HG02981 (cell line): Measurements from ENCODE around the gene IFT122.

ENCODE experiments used
- ATAC-seq: cut with Tn5 transposase; IDR thresholded peaks from one replicate; pipeline ENCODE4 v1.9.1; 2021; ENCODE audit warnings: mild to moderate bottlenecking, moderate library complexity; ENCODE audit not compliant: unreplicated experiment

Gene IFT122

DNA sequence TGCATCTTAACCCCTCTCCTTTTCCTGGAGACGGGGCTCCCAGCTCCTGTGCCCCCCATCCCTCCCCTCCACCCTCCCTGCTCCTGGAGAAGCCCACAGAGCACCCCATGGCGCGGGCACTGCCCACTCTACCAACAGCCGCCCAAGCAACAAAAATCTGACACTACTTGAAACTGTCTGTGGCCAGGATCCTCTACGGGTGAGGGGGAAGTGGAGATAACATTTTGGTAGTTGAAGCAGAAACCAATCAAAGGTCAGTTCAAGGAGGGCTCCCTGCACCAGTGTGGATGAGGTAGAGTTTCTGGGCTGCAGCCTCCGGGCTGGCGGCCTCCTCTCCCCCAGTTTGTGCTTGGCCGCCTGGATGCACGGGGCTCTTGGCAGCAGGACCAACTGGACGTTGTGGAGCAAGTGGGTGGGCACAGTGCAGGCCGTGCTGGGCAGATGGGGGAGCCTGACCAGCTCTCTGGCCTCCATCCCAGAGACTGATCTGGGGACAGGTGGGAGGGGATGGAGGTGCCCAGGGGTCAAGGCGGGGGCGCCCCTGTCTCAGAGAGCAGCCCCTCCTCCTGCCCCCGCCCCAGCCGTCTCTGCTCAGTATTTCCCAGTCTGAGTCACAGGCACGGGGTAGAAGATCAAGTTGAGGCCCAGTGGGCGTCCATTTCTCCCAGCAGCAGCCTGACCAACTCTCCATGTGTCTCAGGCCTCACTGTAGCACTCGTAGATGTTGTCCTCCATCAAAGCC, 115.8 kb downstream of the IFT122 start:
- no peak for ATAC-seq

DNA sequence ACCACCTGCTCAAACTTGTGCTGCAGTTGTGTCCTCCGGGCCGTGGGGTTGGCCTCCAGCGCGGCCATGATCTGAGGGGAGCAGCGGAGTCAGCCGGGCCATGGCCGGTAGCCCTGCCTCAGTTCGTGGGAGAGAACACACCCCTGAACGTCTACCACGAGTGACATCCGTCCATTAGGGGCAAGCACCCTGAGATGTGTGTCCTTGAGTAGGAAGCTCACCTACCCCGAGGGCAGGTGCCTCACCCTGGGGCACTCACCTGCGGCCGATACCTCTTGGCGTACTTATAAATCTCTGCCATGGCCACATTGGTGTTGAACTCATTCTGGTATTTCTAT, 116.3 kb downstream of the IFT122 start:
- ATAC-seq, result no peak

DNA sequence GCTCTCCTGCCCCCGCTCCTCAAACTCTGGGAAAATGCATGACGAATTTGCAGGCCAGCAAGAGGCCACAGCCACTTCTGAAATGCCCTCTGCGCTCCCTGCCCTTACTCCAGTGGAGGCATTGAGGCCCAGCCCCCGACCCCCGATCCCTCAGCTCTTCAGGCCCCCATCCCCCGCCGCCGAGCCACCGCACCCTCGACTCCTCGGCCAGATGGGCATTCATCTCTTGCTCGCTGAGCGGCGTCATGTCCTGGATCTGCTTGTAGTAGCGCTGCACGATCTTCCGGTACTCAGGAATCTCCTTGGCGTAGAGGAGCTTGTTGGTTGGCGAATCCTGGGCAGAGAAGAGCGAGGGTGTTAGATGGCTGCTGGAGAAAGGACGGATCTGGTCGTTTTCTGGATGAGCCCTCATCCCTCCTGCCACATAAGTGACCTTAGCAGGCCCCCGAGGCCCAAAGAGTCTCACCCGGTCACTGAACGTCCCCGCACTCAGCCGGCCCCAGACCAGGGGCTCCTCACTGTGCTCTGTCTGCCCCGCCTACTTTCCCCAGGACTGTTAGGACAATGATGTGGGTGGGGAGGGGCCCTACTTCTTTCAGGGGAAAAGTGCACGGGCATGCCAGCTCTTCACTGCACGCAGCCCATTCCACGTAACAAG, 117.0 kb downstream of the IFT122 start:
- no peak for ATAC-seq

DNA sequence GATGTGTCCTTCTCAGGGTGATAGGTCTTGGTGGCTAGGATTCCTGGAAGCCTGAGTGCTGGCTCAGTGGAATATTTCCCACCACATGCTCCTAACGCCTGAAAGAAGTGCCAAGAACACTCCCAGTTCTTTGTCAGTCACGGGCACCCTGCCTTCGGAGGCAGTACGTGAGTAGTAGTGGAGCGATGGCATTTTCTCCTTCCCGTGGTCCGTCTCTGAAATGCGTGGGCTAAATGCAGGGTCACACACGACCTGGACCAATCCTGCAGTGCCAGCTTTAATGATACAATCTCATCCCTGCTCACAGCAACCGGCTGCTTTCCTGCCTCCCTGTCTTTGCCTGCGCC, 117.5 kb downstream of the IFT122 start:
- ATAC-seq, result no peak

DNA sequence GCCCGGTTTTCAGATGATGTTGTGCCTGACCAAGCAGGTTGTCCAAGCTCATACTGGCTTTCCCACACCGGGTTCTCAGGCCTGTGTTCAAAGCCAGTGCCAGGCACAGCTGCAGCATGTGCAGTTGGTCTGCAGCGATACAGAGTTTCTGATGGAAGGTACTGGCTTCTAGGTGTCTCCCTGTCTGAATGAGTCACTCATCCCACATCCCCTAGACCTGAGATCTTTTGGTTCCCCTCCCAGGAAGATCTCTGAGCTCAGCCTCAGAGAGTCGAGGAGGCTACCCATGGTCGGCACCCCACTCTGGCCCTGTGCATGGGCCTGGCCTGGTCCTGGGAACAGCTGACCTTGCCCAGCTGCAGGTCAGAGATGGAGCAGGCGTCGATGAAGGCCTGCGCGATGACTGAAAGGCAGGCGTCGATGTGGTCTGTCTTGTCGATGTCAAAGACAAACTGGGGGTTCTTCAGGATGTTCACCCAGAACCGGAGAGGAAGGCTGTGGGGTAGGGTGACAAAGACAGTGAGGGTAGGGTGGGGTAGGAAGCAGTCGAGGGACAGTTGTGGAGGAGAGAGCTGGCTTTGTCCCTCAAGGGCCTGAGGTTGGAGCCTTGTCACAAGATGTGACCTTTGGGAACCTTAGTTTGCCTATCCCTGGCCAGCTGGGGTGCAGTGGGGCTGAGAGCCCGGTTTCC, 118.2 kb downstream of the IFT122 start:
- ATAC-seq, result no peak

DNA sequence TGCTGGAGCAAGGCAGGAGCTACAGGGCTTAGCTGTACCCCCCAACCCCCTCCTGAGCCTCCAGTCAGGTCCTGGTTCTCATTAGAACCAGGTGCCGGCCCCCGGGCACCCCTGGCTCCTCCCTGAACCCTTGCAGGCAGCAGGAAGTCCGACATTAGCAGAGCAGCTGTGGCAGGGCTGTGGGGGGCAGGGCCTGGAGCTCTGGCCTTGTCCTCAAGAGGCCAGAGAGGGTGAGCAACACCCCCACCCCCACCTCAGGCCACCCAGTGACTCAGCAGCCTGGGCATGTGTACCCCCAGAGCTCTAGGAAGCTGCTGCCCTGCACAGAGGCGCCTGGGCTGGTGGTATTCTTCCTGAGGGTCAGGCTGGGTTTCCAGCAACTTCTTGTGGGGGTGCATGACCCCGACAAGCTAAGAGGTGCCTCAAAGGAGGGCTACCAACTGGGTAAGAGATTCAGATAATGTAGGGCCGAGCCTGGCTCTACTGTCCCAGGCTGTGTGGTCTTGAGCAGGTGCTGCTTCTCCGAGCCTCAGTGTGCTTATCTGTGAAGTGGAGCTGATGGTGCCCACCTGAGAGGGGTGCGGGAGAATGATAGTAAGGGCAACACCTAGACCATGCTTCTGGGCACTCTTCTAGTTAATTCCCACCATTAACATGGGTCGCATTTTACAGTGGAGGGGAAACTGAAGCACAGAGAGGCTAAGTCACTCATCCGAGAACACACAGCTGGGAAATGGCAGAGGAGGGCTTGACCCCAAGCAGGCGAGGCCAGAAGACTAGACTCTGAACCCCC, 118.9 kb downstream of the IFT122 start:
- no peak for ATAC-seq

DNA sequence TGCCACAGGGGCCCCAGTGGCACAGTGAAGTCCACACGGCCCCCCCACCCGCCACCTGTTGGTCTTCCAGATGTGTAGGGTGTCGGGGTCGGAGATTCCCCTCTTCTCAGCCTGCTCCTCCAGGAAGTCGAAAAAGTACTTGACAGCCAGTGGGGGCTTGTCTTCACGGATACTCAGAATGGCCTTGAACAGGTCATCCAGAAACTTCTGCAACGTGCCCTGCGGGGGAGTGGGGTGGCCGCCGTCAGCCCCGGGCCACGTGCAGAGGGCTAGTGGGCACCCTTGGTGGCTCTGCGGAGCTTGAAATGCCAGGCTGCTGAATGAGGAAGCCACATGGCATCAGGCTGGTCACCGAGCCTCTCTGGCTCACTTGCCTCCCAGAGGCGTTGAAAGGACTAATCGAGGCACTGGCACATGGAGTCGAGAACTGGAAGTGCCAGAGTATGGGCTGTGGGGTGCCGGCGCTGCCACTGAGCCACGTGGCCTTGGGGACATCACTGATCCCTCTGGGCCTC, 119.6 kb downstream of the IFT122 start:
- no peak for ATAC-seq

DNA sequence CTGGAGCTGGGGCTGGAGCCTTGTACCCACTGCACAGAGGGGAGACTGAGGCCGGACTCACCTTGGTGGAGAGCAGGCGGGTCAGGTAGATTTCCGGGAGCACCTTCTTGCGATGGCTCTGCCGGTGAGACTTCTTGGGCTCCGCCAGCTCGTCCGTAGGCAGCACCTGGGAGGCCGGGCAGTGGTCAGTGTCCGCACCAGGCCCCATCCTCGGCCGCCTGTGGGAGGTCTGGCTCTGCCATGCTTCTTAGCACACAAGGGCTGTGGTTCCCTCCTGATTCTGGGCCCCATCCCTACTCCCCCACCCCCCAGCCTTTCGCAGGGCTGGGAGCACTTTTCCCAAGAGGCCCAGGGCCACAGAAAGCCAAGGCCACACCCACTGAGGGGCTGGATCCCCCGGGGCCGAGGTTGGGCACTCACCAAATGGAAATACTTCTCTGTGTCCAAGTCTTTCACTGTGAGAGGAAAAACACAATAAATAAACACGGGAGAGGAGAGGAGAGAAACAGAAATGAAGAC, 120.3 kb downstream of the IFT122 start:
- ATAC-seq, result no peak

DNA sequence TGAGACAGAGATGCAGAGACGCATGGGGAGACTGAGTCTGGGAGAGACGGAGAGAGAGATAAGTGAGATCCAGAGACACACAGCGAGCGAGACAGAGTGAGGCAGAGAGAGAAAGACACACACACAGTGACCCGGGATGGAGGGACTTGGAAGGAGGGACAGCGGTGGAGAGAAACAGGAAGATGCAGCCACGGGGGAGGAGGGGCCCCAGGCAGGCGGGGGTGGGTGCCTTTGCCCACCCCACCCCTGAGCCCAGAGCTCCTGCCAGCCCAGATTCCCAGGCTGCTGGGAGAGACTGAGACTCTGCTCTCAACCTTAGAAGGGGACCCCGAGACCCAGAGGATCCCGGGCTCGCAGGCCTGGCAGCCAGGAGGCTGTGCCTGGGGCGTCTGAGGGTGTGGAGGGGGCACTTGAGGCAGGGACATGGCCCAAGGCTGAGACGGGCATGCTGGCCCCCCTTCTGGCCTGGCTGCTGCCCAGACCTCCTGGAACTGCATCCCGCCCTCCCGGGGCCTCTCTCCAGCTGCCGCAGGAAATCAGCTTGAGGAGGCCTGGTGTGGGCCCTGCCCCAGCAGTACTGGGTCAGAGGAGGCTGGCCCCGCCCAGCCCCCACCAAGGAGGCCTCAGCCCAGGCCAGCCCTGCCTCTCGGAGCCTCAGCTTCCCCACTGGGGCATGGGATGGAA, 121.0 kb downstream of the IFT122 start:
- no peak for ATAC-seq

DNA sequence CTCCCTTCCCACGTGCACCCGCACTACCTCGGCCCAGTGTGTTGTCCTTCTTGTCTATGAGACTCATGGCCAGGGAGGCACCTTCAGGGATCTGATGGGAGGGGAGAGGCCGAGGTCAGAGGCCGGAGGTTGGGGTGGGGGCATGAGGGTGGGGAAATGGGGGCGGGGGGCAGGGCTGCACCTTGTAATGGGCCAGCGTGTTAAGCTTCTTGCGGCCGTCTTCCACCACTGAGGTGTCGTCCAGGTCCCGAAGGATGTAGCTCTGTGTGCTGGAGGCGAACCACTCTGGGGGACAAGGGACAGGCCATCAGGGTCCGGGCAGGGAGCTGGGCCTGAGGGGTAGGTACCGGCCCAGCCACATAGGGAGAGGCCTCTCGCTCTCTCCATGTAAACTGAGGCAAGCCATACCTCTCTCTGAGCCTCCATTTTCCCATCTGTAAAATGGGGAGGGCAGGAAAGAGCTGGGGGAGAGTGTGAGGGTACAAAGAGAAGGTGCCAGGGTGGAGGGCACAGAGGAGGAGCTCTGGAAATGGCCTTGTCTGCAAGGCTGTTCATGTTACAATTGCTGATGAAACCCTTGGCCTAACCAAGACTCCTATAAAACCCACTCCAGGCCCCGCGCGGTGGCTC, 121.7 kb downstream of the IFT122 start:
- no peak for ATAC-seq

DNA sequence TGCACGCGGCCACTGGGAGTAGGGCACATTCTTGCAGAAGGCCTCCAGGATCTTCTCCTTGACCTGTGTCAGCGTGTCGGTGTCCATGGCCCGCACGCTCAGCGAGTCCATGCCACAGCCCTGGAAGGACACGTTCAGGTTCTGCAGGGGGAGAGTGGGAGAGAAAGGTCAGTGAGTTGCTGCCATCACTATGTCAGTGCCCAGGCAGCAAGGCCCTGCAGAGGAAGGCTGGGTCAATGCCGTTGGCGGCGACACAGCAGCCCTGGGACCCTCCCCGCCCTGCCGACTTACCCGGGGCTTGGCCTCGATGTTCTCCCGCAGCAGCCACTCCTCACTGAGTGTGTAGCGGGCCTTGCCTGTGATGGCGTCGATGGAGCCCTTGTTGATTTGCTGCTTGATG, 122.8 kb downstream of the IFT122 start:
- ATAC-seq, result no peak

DNA sequence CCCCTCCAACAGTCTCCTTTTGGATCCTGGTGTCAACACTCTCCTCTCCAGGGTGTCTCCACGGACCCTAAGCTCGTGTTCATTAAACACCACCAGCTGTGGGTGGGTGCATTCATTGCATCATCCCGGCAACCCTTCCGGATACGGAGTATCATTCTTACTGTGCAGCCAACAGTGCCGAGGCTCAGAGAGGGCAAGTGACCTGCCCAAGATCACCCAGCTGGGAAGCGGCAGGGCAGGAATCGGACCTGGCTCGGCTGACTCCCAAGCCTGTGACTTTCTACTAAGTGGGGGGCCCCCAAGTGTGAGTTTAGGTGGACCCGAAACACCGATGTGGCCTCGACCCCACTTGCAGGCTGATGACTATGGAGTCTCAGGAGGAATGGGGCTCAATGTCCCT, 123.3 kb downstream of the IFT122 start:
- ATAC-seq, result no peak

DNA sequence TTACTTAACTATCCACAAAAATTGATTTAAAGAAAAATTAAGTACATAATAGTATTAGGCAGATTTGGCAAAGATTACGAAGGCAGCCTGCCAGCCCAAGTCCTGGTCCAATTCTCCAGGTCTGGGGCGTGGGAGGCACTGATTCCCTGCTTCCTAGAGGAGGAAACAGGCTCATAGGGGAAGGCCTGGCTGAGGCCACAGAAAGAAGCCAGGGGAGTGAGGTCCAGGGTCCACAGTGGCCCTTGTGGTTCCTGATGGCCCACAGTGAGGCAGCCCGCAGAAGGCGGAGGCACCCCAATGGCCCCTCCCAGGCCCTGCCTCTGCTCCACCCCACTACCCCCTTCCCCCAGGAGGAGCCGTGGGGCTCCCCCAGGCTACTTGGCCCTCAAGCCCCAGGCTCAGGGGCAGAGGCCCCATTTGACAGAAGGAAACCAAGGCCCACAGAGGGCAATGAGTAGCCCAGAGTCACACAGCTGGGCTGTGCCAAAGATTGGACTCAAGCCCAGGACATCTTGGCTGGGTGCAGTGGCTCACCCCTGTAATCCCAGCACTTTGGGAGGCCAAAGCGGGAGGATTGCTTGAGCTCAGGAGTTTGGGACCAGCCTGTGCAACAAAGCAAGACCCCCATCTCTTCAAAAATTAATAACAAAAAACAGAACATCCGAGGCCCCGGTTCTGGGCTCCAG, 124.0 kb downstream of the IFT122 start:
- ATAC-seq, result no peak

DNA sequence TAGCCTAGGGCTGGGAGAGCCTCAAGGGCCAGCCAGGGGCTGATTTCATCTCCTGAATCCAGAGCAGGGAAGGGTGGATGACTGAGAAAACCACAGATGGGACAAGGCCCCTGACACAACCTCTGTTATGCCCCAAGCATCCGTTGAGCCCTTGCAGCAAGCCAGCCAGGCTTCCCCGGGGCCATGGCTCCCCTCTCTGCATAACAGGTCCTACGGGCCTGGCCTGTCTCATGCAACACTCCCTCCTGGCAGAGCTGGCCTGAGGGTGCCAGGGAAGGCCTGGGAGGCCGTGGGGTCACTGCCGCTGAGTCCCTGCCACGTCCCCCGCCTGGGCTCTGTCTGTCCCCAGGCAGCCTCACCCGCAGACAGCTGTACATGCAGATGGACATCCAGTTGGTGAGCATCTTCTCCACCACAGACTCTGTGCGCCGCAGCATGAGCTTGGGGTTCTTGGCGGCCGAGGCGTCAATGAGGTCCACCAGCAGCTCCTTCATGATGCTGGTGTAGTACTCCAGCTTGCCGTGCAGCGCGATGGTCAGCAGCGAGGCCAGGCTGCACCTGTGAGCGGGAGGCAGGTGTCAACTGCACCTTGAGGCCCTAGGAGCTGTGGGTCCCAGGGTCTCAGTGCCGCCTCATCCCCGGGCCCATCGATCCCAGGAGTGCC, 125.1 kb downstream of the IFT122 start:
- ATAC-seq, result no peak

DNA sequence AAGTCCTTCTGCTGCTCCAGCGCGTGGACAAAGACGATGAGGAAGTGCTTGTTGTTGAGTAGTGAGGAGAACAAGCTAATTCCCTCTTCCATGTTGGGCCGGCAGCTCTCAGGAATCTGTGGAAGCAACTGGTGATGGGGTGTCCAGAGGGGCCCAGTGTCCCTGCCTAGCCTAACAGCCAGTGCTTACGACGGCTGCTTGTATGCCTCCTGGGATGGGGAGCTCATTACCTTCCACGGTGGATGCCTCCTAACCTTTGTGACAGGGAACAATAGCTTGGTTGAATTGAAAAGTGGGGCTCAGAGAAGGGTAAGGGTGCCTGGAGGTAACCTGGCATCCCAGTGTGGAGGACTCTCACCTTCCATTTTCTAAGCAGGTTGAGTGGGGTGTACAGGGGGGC, 125.9 kb downstream of the IFT122 start:
- no peak for ATAC-seq

DNA sequence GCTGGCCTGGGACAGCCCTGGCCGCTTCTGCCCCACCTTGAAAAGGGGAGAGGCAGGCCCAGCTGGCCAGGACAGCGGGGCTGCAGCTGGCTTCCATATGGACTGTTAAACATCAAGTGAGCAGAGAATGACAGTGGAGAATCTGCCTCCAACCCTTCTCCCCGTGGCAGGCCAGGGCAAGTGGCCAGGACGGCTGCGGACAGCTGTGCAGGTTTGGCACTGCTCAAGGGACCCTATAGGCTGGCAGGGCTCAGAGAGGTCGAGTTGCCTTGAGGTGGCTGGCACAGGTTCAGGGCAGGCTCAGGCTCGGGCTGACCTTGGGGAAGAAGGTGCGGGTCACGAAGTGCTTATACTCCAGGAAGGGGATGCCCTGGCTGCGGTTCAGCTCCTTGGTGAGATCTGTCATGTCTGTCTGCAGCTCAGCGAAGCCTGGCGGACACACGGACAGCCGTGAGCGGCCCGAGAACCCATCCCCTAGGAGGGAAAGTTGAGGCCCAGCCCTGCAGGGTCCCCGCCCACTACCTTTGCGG, 127.2 kb downstream of the IFT122 start:
- no peak for ATAC-seq

DNA sequence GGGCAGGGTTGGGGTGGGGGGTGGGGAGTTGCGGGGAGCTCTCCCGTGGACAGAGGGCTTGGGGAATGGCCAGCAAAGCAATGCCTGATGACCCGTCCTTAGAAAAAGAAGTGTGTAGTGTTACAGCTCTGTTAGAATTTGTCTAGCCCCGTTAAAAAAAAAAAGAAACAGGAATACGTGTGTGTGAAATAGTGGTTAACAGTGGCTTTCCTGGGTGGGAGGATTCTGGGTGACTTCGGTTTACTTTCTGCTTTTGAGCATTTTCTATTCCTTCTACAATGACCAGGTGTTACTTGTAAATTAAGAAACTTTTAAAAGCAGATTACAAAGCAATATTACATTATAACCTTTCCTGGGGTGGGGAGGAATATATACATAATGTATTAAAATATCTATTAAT, 127.9 kb downstream of the IFT122 start:
- ATAC-seq, result no peak

DNA sequence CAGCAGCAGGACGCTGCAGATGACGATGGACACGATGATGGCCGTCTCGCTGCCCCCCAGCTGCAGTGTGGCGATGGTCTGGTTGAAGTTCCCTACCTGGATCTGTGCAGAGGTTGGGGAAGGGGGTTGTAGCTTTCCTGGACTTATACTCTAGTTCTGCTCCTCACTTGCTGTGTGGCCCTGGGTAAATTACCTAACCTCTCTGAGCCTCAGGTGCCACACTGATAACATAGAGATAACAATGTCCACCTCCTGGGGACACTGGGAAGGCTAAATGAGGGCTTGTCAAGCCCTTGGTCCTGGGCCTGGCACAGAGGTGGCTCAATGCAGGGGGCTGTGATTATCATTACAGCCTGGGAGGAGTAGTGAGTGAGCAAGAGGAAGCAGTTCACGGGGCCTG, 129.8 kb downstream of the IFT122 start:
- no peak for ATAC-seq
